ENCODE data around the gene NDUFS3. TPM values are rescaled to one million over a fixed set of nuclear protein-coding genes. Genes with fewer than 3 reads are reported as not detected.

NDUFS3 gene
- total and polyA plus RNA-seq, 2 experiments from 2014 or later = 92.6 to 107 TPM

DNA sequence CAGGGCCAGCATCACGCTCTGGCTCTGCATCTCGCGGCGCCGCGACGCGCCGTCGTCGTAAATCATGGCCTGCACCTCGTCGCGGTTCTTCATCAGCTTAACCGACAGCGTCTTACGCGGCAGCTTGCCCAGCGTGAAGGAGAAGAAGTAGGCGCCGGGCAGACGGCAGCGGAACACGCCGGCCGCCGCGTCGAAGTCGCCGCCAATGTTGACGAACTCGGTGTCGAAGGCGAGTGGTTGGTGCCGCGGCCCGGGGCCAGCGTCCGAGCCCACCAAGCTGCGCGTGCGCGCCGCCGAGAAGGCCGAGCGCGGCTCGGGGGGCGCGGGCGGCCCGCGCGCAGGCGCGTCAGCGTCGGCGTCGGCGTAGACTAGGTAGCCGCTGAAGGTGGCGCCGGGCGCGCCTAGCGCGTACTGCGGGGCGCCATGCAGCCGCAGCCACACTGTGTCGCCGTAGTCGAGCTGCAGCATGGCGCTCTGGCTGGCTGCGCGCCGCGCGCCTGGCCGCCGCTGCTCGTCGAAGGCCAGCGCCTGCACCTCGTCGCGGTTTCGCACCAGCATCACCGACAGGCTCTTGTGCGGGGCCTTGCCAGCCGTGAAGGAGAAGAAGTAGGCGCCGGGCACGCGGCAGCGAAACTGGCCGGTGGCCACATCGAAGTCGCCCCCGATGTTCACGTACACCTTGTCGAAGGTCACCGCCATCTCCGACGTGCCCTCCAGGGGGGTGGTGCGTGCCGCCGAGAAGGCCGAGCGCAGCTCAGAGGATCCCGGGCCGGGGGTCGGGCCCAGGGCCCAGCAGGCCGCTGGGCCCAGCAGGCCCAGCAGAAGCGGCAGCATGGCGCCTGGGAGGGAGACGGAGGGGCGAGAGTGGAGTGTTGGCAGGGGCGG is 11.3 kb downstream of the NDUFS3 start:
- TF ChIP-seq, protein P1, sequence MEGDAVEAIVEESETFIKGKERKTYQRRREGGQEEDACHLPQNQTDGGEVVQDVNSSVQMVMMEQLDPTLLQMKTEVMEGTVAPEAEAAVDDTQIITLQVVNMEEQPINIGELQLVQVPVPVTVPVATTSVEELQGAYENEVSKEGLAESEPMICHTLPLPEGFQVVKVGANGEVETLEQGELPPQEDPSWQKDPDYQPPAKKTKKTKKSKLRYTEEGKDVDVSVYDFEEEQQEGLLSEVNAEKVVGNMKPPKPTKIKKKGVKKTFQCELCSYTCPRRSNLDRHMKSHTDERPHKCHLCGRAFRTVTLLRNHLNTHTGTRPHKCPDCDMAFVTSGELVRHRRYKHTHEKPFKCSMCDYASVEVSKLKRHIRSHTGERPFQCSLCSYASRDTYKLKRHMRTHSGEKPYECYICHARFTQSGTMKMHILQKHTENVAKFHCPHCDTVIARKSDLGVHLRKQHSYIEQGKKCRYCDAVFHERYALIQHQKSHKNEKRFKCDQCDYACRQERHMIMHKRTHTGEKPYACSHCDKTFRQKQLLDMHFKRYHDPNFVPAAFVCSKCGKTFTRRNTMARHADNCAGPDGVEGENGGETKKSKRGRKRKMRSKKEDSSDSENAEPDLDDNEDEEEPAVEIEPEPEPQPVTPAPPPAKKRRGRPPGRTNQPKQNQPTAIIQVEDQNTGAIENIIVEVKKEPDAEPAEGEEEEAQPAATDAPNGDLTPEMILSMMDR (IDR thresholded peaks at IDR 0.05; ENCODE audit: poor library complexity) = no peak
- TF ChIP-seq EZH2 (IDR thresholded peaks at IDR 0.05; ENCODE audit: borderline replicate concordance) (no peak), EZH2phosphoT487 (IDR thresholded peaks at IDR 0.05; ENCODE audit: low read depth, severe bottlenecking, unreplicated experiment) (no peak)
- Histone ChIP-seq H3K79me2 (no peaks in the 10 kb centered on the region), H3K27ac (no peak overlapping the region), H3K4me1 (ENCODE audit: insufficient read depth) (no peaks in the 10 kb centered on the region), H3K4me2 (no peak overlapping the region), H3K9me2 (replicated peaks; ENCODE audit: insufficient read depth) (no peaks in the 10 kb centered on the region), H3K9me3 (ENCODE audit: low read depth) (no peaks in the 10 kb centered on the region), H3K27me3 (peaks cover 33% of the 10 kb centered on the region), H2AFZ (no peak overlapping the region), H4K20me1 (ENCODE audit: insufficient read depth, poor library complexity, severe bottlenecking) (no peaks in the 10 kb centered on the region), H3K36me3 (replicated peaks; ENCODE audit: insufficient read depth, low read depth) (no peaks in the 10 kb centered on the region), H3K4me3 (no peak overlapping the region)
- no peak for DNase-seq (ENCODE audit: low spot score)
- 78% methylated on average over 92 of the region's 122 CpGs for WGBS (ENCODE audit: low lambda C conversion rate, missing lambda C conversion rate)

DNA sequence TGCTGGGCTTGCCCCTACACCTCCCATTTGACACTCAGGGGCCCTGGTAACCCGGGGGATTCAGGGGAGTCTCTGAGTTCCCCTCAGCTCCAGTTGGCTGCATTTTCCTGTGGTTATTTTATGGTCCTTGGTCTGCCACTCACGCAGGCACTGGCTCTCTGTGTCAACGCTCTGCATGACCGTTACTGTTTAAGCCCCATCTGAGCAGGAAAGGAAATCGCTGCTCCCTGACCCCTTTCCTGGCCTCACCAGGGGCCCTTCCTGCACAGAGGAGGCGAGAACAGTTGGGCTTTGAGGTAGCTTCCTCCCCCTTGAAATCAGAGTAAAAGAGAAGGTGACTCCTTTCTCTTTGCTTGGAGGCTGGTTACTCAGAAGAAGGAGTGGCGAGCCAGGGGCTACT is 12.9 kb downstream of the NDUFS3 start:
- WGBS (ENCODE audit: low lambda C conversion rate, missing lambda C conversion rate) = 31% methylated on average over 7 of the region's 7 CpGs
- no peak overlapping the region for H3K4me3 ChIP-seq
- no peak for DNase-seq (ENCODE audit: low spot score)

DNA sequence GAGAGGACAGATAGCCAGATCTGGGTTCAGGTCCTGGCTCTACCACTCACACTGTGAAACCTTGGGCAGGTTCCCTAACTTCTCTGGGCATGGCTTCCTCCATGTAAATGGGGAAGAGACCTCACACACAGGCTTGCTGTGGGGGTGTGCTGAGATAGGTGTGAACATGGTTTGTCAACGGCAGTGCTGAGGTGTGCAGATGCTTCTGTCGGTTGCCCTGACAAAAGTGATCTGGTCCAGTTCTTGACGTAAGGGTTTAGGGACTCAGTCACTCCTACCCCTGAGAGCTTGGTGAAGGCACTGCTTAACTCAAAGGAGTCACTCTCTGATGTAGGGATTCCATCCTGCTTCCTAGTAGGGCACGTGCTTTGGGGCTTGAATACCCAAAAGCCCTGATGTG is 13.4 kb downstream of the NDUFS3 start:
- no peak for DNase-seq (ENCODE audit: low spot score)
- H3K27ac ChIP-seq = no peak overlapping the region
- no peak overlapping the region for H3K4me2 ChIP-seq
- peaks cover 44% of the 10 kb centered on the region for H3K27me3 ChIP-seq
- H3K9me2 ChIP-seq (replicated peaks; ENCODE audit: insufficient read depth) = no peaks in the 10 kb centered on the region
- no peaks in the 10 kb centered on the region for H3K36me3 ChIP-seq (replicated peaks; ENCODE audit: insufficient read depth, low read depth)
- no peak overlapping the region for H3K4me3 ChIP-seq
- no peaks in the 10 kb centered on the region for H3K4me1 ChIP-seq (ENCODE audit: insufficient read depth)
- TF ChIP-seq, protein P1 (IDR thresholded peaks at IDR 0.05; ENCODE audit: poor library complexity) = no peak
- TF ChIP-seq EZH2phosphoT487 (IDR thresholded peaks at IDR 0.05; ENCODE audit: low read depth, severe bottlenecking, unreplicated experiment) (no peak), EZH2 (IDR thresholded peaks at IDR 0.05; ENCODE audit: borderline replicate concordance) (no peak)
- WGBS (ENCODE audit: low lambda C conversion rate, missing lambda C conversion rate) = 72% methylated on average over 4 of the region's 4 CpGs
- H4K20me1 ChIP-seq (ENCODE audit: insufficient read depth, poor library complexity, severe bottlenecking) = no peaks in the 10 kb centered on the region
- H3K79me2 ChIP-seq = no peaks in the 10 kb centered on the region
- no peak overlapping the region for H2AFZ ChIP-seq
- H3K9me3 ChIP-seq (ENCODE audit: low read depth) = no peaks in the 10 kb centered on the region

More for the DNA sequence above, 12.9 kb downstream of the NDUFS3 start:
- Histone ChIP-seq H3K79me2 (no peaks in the 10 kb centered on the region), H3K9me2 (replicated peaks; ENCODE audit: insufficient read depth) (no peaks in the 10 kb centered on the region), H3K27me3 (peaks cover 44% of the 10 kb centered on the region), H3K4me1 (ENCODE audit: insufficient read depth) (no peaks in the 10 kb centered on the region), H2AFZ (no peak overlapping the region), H3K27ac (no peak overlapping the region), H4K20me1 (ENCODE audit: insufficient read depth, poor library complexity, severe bottlenecking) (no peaks in the 10 kb centered on the region), H3K4me2 (no peak overlapping the region), H3K9me3 (ENCODE audit: low read depth) (no peaks in the 10 kb centered on the region), H3K36me3 (replicated peaks; ENCODE audit: insufficient read depth, low read depth) (no peaks in the 10 kb centered on the region)
- TF ChIP-seq EZH2 (IDR thresholded peaks at IDR 0.05; ENCODE audit: borderline replicate concordance) (no peak), EZH2phosphoT487 (IDR thresholded peaks at IDR 0.05; ENCODE audit: low read depth, severe bottlenecking, unreplicated experiment) (no peak)
- TF ChIP-seq, protein P1 (IDR thresholded peaks at IDR 0.05; ENCODE audit: poor library complexity) = no peak

Data from hepatocyte (in vitro differentiated cells).